GM18519 (cell line): Measurements from ENCODE around the gene FAT2.
"Not testable (repeated sequence)": the region's sequence is repeated elsewhere in the genome, so short reads cannot be mapped to it uniquely, and the experiment has no call there.

ENCODE experiments used
- ATAC-seq: cut with Tn5 transposase; IDR thresholded peaks from one replicate; pipeline ENCODE4 v1.9.1; 2021; ENCODE audit warnings: mild to moderate bottlenecking, moderate library complexity; ENCODE audit not compliant: unreplicated experiment, low FRiP score

The FAT2 gene

GRCh38 chr5:151615431-151615830, 24.3 kb upstream of the FAT2 start:
- ATAC-seq = no peak

DNA sequence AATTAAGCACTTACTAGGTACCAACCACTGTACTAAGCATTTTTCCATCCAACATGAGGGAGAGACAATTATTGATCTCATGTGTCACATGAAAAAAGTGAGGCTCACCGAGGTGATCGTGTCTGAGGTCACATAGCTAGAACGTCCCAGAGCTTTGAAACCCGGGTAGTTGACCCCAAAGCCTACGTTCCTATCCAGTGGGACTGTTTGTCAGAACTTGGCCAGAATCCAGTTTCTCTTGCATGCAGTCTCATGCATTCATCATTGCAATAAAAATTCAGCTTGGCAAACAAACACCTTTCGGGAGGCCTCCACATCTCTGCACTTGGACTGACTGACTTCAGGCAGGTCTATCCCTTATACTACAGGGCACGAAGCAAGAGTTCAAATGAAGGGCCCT, 23.4 kb upstream of the FAT2 start:
- no peak for ATAC-seq

DNA sequence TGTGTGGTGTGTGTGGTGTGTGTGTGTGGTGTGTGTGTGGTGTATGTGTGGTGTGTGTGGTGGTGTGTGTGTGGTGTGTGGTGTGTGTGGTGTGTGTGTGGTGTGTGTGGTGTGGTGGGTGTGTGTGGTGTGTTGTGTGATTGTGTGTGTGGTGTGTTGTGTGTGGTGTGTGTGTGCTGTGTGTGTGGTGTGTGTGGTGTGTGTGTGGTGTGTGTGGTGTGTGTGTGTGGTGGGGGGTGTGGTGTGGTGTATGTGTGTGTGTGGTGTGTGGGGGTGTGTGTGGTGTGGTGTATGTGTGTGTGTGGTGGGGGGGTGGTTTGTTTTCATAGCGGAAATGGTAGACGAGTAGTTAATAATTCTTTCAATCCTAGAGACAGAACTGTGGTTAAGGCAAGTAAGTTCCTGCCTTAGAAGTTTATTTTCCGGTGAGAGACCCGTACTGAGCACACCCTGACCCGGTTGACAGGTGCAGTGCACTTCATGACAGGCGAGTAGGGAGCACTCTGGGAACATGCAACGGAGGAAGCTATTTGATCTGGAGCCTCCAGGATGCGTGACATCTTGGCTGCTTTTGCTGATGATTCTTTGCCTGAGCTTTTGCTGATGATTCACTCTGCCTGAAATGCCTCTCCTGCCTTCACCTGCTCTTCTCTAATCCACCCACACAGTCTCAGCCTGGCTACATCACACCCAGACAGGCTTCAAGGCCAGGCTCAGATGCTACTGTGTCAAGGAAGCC, 21.7 kb upstream of the FAT2 start:
- ATAC-seq = peak; percentile 51

- no peak for ATAC-seq
These were observed 20.1 kb upstream of the FAT2 start for GRCh38 chr5:151611127-151611775.

GRCh38 chr5:151608522-151608921, 17.4 kb upstream of the FAT2 start:
- ATAC-seq = no peak

DNA sequence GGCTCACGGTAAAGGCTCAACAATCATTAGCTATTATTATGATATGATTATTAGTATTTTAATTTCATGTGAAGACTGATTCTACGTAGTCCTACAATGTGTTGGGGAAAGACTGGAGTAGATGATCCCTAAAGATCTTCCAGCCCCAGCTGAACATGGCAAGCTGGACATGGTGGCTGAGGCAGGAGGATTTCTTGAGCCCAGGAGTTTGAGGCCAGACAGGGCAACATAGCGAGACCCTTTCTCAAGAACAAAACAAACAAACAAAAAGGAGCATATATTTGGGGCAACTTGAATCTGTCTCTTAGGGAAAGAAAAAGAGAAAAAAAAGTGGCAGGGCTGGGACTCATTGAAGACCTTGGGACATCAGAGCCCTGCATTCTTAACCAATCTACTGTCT, 16.2 kb upstream of the FAT2 start:
- ATAC-seq = no peak

DNA sequence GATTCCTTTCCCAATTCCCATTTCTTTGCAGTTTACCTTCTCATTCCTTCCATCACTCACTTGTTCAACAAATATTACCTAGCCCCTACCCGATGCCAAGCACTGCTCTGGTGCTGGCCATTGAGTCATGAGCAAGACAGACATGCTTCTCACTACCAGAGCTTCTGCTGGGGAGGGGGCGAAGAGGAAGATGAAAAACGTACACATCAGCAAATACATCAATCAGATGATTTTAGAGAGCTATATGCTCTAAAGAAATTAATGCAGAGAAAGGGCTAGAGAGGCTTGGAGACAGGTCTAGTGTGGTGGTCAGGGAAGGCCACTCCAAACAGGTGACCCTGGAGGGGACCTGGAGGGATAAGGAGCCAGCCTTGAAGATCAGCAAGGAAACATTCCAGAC, 14.4 kb upstream of the FAT2 start:
- no peak for ATAC-seq

GRCh38 chr5:151602806-151603205, 11.7 kb upstream of the FAT2 start:
- no peak for ATAC-seq

- no peak for ATAC-seq
These were observed 10.3 kb upstream of the FAT2 start for GRCh38 chr5:151601391-151601790.

DNA sequence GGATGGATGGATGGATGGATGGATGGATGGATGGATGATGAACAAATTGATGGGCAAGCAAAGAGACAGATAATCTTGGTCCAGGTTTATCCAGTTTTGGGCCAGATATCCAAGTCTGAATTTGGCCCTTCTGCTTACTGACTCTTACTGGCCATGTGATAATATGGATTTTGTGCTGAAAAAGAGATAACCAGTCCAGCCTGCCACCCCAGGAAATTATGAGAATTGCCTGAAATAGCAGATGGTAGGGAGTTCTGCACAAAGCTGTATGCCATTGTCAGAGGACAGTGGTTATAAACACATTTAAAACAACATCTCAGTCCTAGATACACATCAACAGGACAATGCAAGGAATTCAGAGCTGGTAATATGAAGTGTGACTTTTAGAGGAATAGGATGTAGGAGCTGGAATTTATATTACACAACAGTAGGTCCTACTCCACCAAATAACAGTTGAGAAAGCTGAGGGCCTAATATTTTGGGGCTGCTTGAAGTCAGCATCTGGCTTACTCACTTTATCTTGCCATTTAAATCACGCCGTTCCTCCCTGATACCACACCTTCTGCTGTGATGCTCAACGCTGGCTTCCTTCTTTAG, 9.0 kb upstream of the FAT2 start:
- no peak for ATAC-seq

GRCh38 chr5:151598984-151599383, 7.9 kb upstream of the FAT2 start:
- no peak for ATAC-seq

DNA sequence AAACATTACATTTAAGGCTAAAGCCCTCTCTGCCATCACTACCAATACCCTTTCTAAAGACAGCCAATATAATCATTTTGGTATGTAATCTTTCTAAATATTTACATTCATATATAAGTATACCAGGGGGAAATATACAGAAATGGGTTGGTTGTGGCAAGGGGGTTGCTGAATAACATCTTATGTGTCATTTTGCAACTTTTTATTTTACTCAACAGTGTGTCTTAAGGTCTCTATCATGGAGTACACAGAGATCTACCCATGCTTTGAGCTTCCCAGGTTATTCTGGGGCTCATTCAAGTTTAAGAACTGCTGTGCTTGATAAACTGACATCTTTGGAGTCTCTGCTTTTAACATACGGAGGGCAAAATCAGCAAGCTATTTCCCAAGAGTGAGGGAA, 7.4 kb upstream of the FAT2 start:
- no peak for ATAC-seq

DNA sequence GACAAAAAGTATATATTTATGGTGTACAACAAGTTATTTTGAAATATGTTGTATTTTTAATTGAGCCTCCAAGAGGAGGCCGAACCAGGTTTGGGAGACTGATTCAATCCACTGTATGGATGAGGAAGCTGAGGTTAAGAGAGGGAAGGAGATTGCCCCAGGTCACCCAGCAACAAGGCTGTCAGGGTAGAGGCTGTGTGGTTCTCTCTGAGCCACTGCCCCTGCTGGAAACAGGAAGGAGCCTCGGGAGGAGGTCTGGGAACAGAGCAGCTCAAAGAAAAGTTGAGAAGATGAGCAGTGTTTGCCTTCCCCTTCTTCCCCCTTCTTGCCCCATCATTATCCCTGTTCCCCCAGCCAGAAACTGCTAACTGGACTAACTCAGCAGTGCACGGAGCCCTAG, 6.6 kb upstream of the FAT2 start:
- ATAC-seq = no peak

DNA sequence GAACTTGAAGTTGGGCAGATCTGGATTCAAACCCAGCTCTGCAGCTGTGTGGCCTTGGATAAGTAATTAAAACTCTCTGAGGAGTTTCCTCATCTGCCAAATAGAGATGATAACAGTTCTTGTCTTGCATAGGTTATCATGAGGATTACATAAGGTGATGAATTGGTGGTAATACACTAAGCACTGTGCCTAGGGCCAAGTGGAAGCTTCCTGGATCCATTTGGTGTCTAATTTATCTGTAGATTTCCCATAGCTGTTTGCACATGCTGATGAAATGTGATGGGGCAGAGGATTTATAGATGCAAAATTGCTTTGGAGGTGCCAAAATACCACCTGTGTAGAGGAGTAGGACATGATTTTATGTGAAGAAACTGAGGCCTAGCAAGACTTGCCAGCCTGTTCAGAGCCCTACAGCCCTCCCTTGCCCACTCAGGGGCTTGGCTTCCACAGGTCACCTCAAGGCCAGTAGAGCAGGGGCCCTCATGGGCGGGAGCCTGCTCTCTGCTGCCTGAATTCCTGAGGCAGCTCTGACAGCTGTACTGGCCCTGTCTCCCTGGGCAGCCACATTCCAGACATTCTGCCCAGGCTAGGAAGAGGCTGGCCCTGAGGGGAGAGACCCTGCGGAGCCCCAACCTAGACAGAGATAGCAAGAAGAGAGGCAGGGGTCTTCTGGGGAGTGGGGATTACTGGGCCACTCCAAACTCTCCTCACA, 5.9 kb upstream of the FAT2 start:
- no peak for ATAC-seq

DNA sequence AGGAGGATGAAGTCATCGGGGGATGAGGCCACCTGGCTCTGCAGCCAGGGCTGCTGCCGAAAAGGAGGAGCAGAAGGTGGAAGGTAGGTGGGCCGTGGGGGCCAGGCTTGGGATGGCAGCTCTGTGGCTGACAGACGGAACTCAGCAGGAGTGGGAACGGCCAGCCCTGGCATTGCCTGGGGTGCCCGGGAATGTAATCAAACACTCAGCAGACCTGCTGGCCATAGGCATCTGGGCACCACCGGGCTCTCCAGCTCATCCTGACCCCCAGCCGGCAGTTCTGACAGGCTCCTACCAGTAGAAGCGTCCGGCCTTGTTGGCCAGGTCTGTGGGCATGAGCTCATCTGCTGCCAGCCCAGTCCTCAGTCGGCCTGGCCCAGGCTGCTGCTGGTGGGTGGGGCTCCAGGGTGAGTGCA, 4.3 kb upstream of the FAT2 start:
- no peak for ATAC-seq

DNA sequence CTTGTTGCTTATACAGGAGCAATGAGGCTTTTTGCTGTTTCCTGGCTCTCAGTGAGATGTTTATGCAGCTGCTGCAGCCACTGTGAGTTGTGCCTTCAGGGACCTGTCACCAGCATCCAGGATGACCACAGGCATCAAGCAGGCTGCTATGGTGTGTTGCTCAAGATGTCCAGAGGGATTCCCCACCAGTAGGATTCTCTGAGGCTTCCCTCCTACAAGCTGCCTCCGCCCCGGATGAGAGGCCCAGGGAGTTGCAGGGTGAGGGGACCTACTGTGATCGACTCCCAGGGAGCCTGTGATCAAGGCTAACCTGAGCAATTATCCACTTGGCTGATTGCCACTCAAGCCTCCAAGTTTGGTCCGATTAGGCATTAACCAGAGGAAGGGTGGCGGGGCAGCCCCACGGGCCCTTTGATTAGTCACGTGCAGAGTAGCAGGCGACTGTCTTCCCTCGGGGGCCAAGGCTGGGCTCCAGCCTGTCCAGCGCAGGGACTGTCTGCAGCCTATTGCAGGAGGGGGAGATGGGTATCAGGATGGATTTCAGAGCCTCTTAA, 1.8 kb upstream of the FAT2 start:
- ATAC-seq = no peak

DNA sequence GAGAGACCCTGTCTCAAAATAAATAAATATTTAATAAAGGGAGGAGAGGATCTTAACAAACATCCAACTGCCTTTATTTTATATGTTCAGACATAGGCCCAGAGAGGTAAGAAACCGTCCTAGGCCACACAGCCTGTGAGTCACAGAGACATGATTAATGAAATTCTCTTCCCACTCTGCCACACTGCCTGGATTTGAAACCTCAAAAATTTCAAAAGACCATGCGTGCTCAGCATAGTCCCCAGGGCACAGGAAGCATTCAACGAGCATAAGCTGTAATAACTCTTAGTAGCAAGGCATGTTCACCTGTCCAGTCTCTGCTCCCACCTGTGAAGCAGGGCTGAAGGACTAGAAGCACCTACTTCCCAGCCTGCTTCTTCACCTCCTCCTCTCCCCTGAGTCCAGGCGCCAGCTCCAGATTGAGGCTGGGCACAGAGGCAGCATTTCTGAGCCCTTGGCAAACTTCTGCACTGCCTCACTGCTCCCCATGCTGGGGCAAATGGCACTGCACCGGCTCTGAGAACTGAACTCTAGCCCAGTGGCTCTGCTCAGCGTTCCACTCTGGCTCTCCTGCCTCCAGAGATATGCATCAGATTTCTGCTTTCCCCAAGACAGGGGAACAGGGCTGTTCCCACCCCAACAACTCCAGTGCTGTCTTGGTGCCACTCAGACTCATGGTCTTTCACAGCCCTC, 1.1 kb downstream of the FAT2 start:
- no peak for ATAC-seq

DNA sequence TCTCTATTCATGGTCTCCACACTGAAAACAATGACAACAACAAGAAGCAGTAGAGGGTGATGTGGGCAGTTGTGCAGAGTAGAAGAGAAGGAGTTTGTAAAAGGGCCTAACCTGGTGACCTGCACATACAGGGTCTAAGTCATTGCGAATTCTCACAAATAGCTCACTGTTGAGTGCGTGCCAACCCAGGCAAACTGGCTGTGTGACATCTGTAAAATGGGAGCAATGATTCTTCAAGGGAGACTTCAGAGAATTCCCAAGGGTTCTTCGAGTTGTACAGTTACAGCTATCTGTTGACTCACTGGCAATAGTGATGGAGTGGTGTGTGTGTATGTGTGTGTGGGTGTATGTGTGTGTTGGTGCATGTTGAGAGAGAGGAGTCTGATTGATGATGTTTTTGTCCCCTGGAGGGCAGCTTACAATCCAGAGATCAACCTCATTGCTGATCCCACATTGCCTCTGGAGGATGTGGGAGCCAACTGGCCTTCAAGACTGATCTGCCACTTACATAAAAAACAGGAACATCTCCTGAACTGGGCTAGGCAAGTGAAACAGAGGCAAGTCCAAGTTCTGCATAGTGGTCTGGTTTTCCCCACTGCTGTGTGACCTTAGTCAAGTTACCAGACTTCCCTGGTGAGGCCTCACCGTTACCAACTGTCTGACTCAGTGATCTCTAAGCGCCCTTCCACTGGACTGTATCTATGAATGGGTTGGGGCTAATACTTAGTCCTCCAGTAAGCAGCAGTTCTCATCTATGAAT, 3.2 kb downstream of the FAT2 start:
- ATAC-seq = no peak

DNA sequence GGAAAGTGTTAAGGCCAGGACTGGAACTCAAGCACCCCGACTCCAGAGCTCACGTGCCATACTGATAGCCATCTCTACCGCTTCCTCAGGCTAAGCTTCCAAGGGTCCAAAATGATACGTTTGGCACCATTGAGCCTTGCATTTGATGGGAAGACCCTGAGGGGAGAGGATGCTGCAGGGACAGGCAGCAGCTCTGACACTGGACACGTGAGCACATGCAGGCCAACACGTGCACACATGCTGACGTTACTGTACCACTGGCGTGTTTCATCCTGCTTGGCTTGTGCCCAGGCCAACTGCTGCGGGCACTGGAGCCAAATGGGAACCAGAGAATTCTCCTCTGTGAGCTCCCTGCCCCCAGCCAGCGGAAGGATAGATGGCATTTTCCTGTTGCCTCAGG, 5.2 kb downstream of the FAT2 start:
- no peak for ATAC-seq

DNA sequence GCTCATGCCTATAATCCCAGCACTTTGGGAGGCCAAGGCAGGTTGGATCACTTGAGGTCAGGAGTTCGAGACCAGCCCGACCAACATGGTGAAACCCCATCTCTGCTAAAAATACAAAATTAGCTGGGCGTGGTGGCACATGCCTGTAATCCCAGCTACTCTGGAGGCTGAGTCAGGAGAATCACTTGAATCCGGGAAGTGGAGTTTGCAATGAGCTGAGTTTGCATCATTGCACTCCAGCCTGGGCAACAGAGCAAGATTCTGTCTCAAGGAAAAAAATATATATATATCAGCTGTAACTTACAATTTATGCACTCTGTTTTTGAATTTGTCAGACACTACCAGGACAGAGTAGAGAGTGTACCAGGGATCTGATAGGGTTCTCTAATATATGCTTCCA, 5.8 kb downstream of the FAT2 start:
- not testable (repeated sequence) for ATAC-seq
